SU-DHL-6 (cell line): ENCODE data around the gene RGL2.

Source experiments
- H2AFZ ChIP-seq: fragments of 200-600 bp; sonication (generic); 2 replicates; pipeline ENCODE4 v1.6.1; 2014; ENCODE audit warnings: low read depth, mild to moderate bottlenecking, moderate library complexity, mixed read lengths, antibody characterized with exemption, low read length; ENCODE audit not compliant: severe bottlenecking
- H3F3A ChIP-seq: fragments of 200-600 bp; shearing (Covaris generic); 2 replicates; pipeline ENCODE4 v1.6.0; 2016; ENCODE audit warnings: antibody characterized with exemption, mild to moderate bottlenecking; ENCODE audit not compliant: insufficient read depth
- H3K27ac ChIP-seq: fragments of 200-600 bp; sonication (generic); 2 replicates; pipeline ENCODE4 v1.5.1; 2016; ENCODE audit warnings: low read depth, mild to moderate bottlenecking, low read length, moderate library complexity, mixed read lengths
- H3K27me3 ChIP-seq: fragments of 200-600 bp; sonication (generic), shearing (Covaris generic); 2 replicates; pipeline ENCODE4 v1.6.0; 2014; ENCODE audit warnings: mild to moderate bottlenecking, low read length
- H3K36me3 ChIP-seq: fragments of 200-600 bp; sonication (generic); 2 replicates; pipeline ENCODE4 v1.6.1; 2014; ENCODE audit warnings: mild to moderate bottlenecking, low read length, mixed read lengths
- H3K4me2 ChIP-seq: fragments of 300-600, 200-600 bp; shearing (Covaris generic), sonication (generic); 2 replicates; pipeline ENCODE4 v1.6.0; 2014; ENCODE audit warnings: low read length, low read depth, mild to moderate bottlenecking; ENCODE audit not compliant: poor library complexity, severe bottlenecking
- H3K4me3 ChIP-seq: fragments of 200-600 bp; sonication (generic); 2 replicates; pipeline ENCODE4 v1.5.1; 2014; ENCODE audit warnings: antibody characterized with exemption, low read length, mild to moderate bottlenecking, mixed read lengths; ENCODE audit not compliant: insufficient read depth, poor library complexity, severe bottlenecking
- H3K79me2 ChIP-seq: fragments of 200-600 bp; sonication (generic); 2 replicates; pipeline ENCODE4 v1.6.1; 2014; ENCODE audit warnings: mild to moderate bottlenecking, low read length, moderate library complexity; ENCODE audit not compliant: insufficient read depth
- H3K9ac ChIP-seq: fragments of 200-600 bp; sonication (generic); 2 replicates; pipeline ENCODE4 v1.7.0; 2014; ENCODE audit warnings: mild to moderate bottlenecking, low read length
- H3K9me2 ChIP-seq: fragments of 200-600 bp; sonication (generic); replicated peaks from 2 replicates; pipeline ENCODE4 v1.6.1; 2014; ENCODE audit warnings: low read length; ENCODE audit not compliant: insufficient read depth
- H3K9me3 ChIP-seq: fragments of 200-600 bp; sonication (generic); 2 replicates; pipeline ENCODE4 v1.6.1; 2014; ENCODE audit warnings: low read length, mixed read lengths; ENCODE audit not compliant: insufficient read depth
- H4K20me1 ChIP-seq: fragments of 200-600 bp; sonication (generic); 2 replicates; pipeline ENCODE4 v1.6.1; 2014; ENCODE audit warnings: low read depth, mild to moderate bottlenecking, antibody characterized with exemption, low read length, moderate library complexity, mixed read lengths
- CTCF ChIP-seq: fragments of 200-600 bp; sonication (generic); IDR thresholded peaks from one replicate; pipeline ENCODE4 v1.5.1; 2017; ENCODE audit warnings: antibody characterized with exemption, mild to moderate bottlenecking, low read length, moderate library complexity; ENCODE audit not compliant: insufficient read depth, poor library complexity, severe bottlenecking
- EZH2phosphoT487 ChIP-seq: fragments of 200-600 bp; sonication (generic), shearing (Covaris generic); conservative IDR thresholded peaks from 2 replicates; pipeline ENCODE4 v1.6.1; 2018; ENCODE audit warnings: mild to moderate bottlenecking, antibody characterized with exemption, low read length, moderate library complexity, mixed read lengths

RGL2 gene

GRCh38 chr6:33259032-33259431 lies 39.7 kb downstream of the RGL2 start:
- H3K9me3 ChIP-seq, result no peaks in the 10 kb centered on the region
- H2AFZ ChIP-seq, result no peak overlapping the region
- no peaks in the 10 kb centered on the region for H3K27me3 ChIP-seq
- TF ChIP-seq CTCF (no peak), EZH2phosphoT487 (no peak)
- H3F3A ChIP-seq, result peaks cover 14% of the 10 kb centered on the region
- H3K4me3 ChIP-seq, result no peak overlapping the region
- H3K79me2 ChIP-seq, result no peaks in the 10 kb centered on the region
- H3K9me2 ChIP-seq, result no peaks in the 10 kb centered on the region
- H3K27ac ChIP-seq, result no peak overlapping the region
- H4K20me1 ChIP-seq, result no peaks in the 10 kb centered on the region
- H3K36me3 ChIP-seq, result peaks cover 21% of the 10 kb centered on the region; the same call in 1 of the 2 replicates
- H3K9ac ChIP-seq, result no peak overlapping the region
- H3K4me2 ChIP-seq, result no peak overlapping the region

- Histone ChIP-seq H3K36me3 (peaks cover 7% of the 10 kb centered on the region; the same call in 1 of the 2 replicates), H2AFZ (no peak overlapping the region), H3K4me3 (no peak overlapping the region), H3F3A (peaks cover 13% of the 10 kb centered on the region; the same call in 1 of the 2 replicates), H3K4me2 (no peak overlapping the region), H3K9me3 (no peaks in the 10 kb centered on the region), H3K27ac (no peak overlapping the region), H3K27me3 (no peaks in the 10 kb centered on the region), H4K20me1 (no peaks in the 10 kb centered on the region), H3K9ac (no peak overlapping the region), H3K9me2 (no peaks in the 10 kb centered on the region), H3K79me2 (peaks cover 7% of the 10 kb centered on the region; the same call in 1 of the 2 replicates)
- TF ChIP-seq CTCF (no peak), EZH2phosphoT487 (no peak)
Measured at GRCh38 chr6:33254591-33254990, 44.2 kb downstream of the RGL2 start.

- H3K27ac ChIP-seq, result no peak overlapping the region
- TF ChIP-seq EZH2phosphoT487, result no peak
- TF ChIP-seq CTCF, result no peak
Measured at GRCh38 chr6:33252759-33253158, 46.0 kb downstream of the RGL2 start.

More at GRCh38 chr6:33252759-33253158, 46.0 kb downstream of the RGL2 start:
- no peaks in the 10 kb centered on the region for H3K36me3 ChIP-seq
- H3K4me2 ChIP-seq, result no peak overlapping the region
- H3F3A ChIP-seq, result peaks cover 17% of the 10 kb centered on the region
- no peaks in the 10 kb centered on the region for H4K20me1 ChIP-seq
- no peak overlapping the region for H3K9ac ChIP-seq
- no peaks in the 10 kb centered on the region for H3K9me2 ChIP-seq
- H3K4me3 ChIP-seq, result no peak overlapping the region
- H3K9me3 ChIP-seq, result no peaks in the 10 kb centered on the region
- no peak overlapping the region for H2AFZ ChIP-seq
- H3K79me2 ChIP-seq, result peaks cover 7% of the 10 kb centered on the region; the same call in 1 of the 2 replicates
- H3K27me3 ChIP-seq, result no peaks in the 10 kb centered on the region
